GM23338 (cell line): ENCODE measurements around the gene GOLGA6C.

ENCODE experiments used
- CREB1 ChIP-seq: fragments of 250-450 bp; sonication (Bioruptor Pico); IDR thresholded peaks from 2 replicates; pipeline ENCODE4 v1.5.0; 2020; ENCODE audit warnings: low read depth, mild to moderate bottlenecking, moderate library complexity
- EZH2 ChIP-seq: fragments of 200-600 bp; sonication (generic); IDR thresholded peaks from one replicate; pipeline ENCODE4 v1.8.0; 2017; ENCODE audit warnings: antibody characterized with exemption, mild to moderate bottlenecking, low read depth; ENCODE audit not compliant: unreplicated experiment
- EZH2phosphoT487 ChIP-seq: fragments of 200-600 bp; sonication (generic); IDR thresholded peaks from one replicate; pipeline ENCODE4 v1.8.1; 2018; ENCODE audit warnings: antibody characterized with exemption; ENCODE audit not compliant: unreplicated experiment
- JUNB ChIP-seq: IDR thresholded peaks from one replicate; pipeline ENCODE4 v1.6.1; 2016; ENCODE audit warnings: antibody characterized with exemption; ENCODE audit not compliant: unreplicated experiment
- POLR2AphosphoS5 ChIP-seq: IDR thresholded peaks from 2 replicates; pipeline ENCODE4 v1.6.1; 2016; ENCODE audit warnings: antibody characterized with exemption, low read depth
- ZNF331 ChIP-seq: fragments of 250-450 bp; sonication (Bioruptor Pico); IDR thresholded peaks from 2 replicates; pipeline ENCODE4 v1.5.0; 2020; ENCODE audit warnings: low read depth, mild to moderate bottlenecking, moderate library complexity
- TF ChIP-seq, protein P1 (sequence below), 2 experiments: fragments of 200-600 bp in 1 of 2; sonication (generic) in 1 of 2; conservative IDR thresholded peaks; 2 replicates each; pipeline versions ENCODE4 v1.5.1 to v1.6.1; 2016 to 2017; ENCODE audit warnings: antibody characterized with exemption in 2 of 2, low read depth in 2 of 2, mild to moderate bottlenecking in 2 of 2, moderate library complexity in 1 of 2
- TF ChIP-seq, protein P2 (sequence below): IDR thresholded peaks from one replicate; pipeline ENCODE4 v1.6.1; 2018; ENCODE audit warnings: antibody characterized with exemption; ENCODE audit not compliant: unreplicated experiment

DNA sequence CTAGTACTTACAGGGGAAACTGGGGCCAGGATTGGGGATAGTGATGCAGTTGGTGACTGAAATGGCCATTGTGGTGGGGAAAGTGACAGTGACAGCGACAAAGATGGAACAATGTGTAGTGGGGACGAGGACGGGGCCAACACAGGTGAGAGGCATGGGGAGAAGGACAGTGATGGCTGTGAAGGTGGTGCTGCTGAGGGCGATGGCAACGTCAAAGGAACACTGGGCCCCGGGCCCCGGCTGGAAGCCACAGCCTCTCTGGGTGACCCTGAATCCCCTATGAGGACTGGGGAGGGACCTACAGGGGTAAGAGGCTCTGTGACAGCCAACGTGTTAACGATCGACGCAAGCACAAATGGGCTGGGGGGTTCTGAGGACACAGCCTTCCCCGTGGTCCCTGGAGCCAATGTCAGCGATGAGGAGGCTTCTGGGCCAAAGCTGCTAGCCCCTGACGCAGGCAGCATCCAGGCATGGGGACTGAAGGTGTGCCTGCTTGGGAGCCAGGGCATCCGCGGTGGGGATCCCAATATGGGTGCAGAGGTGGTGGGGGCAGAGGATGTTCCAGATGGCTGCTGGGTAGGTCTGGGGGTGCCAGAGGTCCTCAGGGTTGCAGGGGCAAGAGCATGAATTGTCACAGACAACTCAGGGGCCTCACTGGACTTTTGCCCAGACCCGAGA is 25.2 kb upstream of the GOLGA6C start:
- TF ChIP-seq, protein P1, sequence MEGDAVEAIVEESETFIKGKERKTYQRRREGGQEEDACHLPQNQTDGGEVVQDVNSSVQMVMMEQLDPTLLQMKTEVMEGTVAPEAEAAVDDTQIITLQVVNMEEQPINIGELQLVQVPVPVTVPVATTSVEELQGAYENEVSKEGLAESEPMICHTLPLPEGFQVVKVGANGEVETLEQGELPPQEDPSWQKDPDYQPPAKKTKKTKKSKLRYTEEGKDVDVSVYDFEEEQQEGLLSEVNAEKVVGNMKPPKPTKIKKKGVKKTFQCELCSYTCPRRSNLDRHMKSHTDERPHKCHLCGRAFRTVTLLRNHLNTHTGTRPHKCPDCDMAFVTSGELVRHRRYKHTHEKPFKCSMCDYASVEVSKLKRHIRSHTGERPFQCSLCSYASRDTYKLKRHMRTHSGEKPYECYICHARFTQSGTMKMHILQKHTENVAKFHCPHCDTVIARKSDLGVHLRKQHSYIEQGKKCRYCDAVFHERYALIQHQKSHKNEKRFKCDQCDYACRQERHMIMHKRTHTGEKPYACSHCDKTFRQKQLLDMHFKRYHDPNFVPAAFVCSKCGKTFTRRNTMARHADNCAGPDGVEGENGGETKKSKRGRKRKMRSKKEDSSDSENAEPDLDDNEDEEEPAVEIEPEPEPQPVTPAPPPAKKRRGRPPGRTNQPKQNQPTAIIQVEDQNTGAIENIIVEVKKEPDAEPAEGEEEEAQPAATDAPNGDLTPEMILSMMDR (conservative IDR thresholded peaks at IDR 0.05; ENCODE audit: low read depth in 2 of 2) = no peak
- TF ChIP-seq, protein P2, sequence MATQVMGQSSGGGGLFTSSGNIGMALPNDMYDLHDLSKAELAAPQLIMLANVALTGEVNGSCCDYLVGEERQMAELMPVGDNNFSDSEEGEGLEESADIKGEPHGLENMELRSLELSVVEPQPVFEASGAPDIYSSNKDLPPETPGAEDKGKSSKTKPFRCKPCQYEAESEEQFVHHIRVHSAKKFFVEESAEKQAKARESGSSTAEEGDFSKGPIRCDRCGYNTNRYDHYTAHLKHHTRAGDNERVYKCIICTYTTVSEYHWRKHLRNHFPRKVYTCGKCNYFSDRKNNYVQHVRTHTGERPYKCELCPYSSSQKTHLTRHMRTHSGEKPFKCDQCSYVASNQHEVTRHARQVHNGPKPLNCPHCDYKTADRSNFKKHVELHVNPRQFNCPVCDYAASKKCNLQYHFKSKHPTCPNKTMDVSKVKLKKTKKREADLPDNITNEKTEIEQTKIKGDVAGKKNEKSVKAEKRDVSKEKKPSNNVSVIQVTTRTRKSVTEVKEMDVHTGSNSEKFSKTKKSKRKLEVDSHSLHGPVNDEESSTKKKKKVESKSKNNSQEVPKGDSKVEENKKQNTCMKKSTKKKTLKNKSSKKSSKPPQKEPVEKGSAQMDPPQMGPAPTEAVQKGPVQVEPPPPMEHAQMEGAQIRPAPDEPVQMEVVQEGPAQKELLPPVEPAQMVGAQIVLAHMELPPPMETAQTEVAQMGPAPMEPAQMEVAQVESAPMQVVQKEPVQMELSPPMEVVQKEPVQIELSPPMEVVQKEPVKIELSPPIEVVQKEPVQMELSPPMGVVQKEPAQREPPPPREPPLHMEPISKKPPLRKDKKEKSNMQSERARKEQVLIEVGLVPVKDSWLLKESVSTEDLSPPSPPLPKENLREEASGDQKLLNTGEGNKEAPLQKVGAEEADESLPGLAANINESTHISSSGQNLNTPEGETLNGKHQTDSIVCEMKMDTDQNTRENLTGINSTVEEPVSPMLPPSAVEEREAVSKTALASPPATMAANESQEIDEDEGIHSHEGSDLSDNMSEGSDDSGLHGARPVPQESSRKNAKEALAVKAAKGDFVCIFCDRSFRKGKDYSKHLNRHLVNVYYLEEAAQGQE = no peak
- TF ChIP-seq EZH2 (no peak), POLR2AphosphoS5 (no peak), EZH2phosphoT487 (no peak), CREB1 (CRISPR knock-in tag) (no peak), JUNB (no peak), ZNF331 (CRISPR knock-in tag) (no peak)
